ENCODE measurements around the gene NLRC5.

The NLRC5 gene

DNA sequence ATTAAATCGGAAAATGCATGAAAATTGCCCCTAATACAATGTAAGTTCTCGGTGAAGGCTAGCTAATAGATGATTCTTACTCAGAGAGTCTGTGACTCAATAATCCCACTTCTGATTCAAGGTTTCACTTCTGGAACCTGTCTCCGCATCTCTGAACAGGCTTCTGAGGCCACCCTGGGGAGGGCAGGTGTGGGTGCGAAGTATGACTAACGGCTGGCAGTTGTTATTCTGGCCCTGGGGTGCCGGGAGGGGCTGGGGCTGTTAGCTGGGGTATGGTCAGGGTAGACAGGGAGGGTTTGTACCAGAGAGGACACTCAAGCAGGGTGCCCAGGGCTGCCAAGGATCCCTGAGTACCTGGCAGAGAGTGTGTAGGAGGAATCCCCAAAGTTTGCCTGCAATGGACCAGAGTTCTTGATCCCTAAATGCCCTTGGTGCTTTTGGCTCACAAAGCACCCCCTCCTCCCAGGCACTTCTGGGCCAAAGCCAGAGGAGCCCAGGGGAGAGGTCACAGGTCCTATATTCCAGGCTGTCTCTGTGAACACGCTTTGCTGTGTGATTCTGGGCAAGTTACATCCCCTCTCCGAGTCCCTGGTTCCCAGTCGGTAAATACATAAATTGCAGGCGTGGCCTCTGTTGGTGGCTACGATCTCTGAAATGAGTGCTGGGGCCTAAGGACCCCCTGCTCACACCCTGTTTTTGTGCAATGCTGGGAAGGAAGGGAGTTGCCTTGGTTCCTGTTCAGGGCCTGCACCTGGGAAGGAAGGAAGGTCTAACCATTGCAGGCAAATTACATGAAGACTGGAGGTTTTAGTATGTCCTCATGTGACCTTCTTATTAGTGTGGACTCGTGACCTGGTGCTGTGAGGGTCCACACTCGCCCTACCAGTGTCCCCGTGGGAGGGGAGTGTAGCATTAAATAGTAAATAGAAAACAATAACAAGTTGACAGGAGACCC lies 53.1 kb downstream of the NLRC5 start:
- no peaks in the 10 kb centered on the region for H3K9me3 ChIP-seq (replicated peaks; ENCODE audit: insufficient read depth, low read length)
- peak overlapping the region; percentile 47; the same call in 1 of the 2 replicates for H3K9ac ChIP-seq (ENCODE audit: low read length)
- H3K36me3 ChIP-seq (replicated peaks; ENCODE audit: insufficient read depth, low read length): no peaks in the 10 kb centered on the region
- peak overlapping the region; percentile 75 for H3K27ac ChIP-seq (ENCODE audit: low read length)
- H3K79me2 ChIP-seq (ENCODE audit: low read length): no peaks in the 10 kb centered on the region
- H3K4me3 ChIP-seq (ENCODE audit: low read length): peak overlapping the region; percentile 52
- no peaks in the 10 kb centered on the region for H3K27me3 ChIP-seq (replicated peaks; ENCODE audit: insufficient read depth, low read length)
- TF ChIP-seq EZH2phosphoT487 (IDR thresholded peaks at IDR 0.05; ENCODE audit: low read length) (no peak), EZH2 (optimal IDR thresholded peaks at IDR 0.05; ENCODE audit: low read depth, low read length) (no peak)
- TF ChIP-seq, protein P1, sequence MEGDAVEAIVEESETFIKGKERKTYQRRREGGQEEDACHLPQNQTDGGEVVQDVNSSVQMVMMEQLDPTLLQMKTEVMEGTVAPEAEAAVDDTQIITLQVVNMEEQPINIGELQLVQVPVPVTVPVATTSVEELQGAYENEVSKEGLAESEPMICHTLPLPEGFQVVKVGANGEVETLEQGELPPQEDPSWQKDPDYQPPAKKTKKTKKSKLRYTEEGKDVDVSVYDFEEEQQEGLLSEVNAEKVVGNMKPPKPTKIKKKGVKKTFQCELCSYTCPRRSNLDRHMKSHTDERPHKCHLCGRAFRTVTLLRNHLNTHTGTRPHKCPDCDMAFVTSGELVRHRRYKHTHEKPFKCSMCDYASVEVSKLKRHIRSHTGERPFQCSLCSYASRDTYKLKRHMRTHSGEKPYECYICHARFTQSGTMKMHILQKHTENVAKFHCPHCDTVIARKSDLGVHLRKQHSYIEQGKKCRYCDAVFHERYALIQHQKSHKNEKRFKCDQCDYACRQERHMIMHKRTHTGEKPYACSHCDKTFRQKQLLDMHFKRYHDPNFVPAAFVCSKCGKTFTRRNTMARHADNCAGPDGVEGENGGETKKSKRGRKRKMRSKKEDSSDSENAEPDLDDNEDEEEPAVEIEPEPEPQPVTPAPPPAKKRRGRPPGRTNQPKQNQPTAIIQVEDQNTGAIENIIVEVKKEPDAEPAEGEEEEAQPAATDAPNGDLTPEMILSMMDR (IDR thresholded peaks at IDR 0.05; ENCODE audit: low read length): no peak
- H3F3A ChIP-seq (ENCODE audit: insufficient read depth, low read length): peaks cover 24% of the 10 kb centered on the region
- peak overlapping the region; percentile 46 for H2AFZ ChIP-seq (ENCODE audit: low read length)
- no peaks in the 10 kb centered on the region for H3K9me2 ChIP-seq (replicated peaks; ENCODE audit: insufficient read depth, low read length)
- peak overlapping the region; percentile 97 for H3K4me2 ChIP-seq (ENCODE audit: low read depth, low read length)
- H4K20me1 ChIP-seq (ENCODE audit: insufficient read depth, low read length): no peaks in the 10 kb centered on the region
- peak; percentile 86 for DNase-seq
- H3K4me1 ChIP-seq (ENCODE audit: low read length): peaks cover 54% of the 10 kb centered on the region

DNA sequence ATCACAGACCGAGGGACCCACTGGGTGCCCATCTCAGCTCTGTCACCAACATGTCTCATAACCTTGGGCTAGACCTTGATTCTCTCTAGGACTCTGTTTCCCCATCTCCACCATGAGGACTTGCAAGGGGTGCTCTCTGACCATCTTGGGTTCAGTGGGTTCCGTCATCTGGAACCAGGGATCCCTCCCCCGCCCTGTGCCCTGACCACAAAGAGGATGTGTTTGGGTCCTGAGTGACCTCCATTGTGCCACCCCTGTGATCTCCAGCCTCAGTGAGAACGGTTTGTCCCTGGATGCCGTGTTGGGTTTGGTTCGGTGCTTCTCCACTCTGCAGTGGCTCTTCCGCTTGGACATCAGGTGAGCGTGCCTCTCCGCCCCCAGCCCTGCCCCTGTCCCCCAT lies 53.9 kb downstream of the NLRC5 start:
- no peak for DNase-seq
- Histone ChIP-seq H3K4me1 (ENCODE audit: low read length) (peaks cover 62% of the 10 kb centered on the region), H3K4me2 (ENCODE audit: low read depth, low read length) (0 out of 2 replicates have a peak overlapping the region, but pooled peaks have one; percentile 97)

DNA sequence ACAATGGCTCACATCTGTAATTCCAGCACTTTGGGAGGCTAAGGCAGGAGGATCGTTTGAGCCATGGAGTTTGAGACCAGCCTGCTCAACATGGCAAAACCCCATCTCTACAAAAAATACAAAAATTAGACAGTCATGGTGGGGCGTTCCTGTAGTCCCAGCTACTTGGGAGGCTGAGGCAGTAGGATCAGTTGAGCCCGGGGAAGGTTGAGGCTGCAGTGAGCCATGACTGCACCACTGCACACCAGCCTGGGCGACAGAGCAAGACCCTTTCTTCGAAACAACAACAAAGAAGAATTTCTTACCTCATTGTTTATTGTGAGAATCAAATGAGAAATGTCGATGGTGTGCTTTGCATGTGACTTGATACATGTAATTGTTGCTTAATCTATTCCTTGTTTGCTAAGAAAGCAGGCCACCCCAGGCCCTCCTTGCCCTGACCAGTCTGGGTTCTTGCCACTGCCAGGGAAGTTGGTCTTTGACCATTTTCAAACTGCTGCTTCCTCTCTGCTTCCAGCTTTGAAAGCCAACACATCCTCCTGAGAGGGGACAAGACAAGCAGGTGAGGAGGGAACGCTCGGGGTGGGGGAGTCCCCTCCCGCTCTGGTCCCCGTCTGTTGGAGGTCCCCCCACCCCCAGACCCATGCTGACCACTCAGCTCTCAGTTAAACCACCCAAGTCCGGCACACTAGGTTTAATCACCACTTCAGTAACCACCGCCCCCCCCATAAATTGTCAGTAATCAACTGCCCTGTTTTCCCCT lies 55.8 kb downstream of the NLRC5 start:
- H3F3A ChIP-seq (ENCODE audit: insufficient read depth, low read length): peaks cover 27% of the 10 kb centered on the region
- no peak overlapping the region for H2AFZ ChIP-seq (ENCODE audit: low read length)
- no peaks in the 10 kb centered on the region for H3K27me3 ChIP-seq (replicated peaks; ENCODE audit: insufficient read depth, low read length)
- H3K9me3 ChIP-seq (replicated peaks; ENCODE audit: insufficient read depth, low read length): no peaks in the 10 kb centered on the region
- H3K9ac ChIP-seq (ENCODE audit: low read length): no peak overlapping the region
- no peaks in the 10 kb centered on the region for H4K20me1 ChIP-seq (ENCODE audit: insufficient read depth, low read length)
- H3K79me2 ChIP-seq (ENCODE audit: low read length): no peaks in the 10 kb centered on the region
- H3K27ac ChIP-seq (ENCODE audit: low read length): no peak overlapping the region
- no peak overlapping the region for H3K4me3 ChIP-seq (ENCODE audit: low read length)
- H3K36me3 ChIP-seq (replicated peaks; ENCODE audit: insufficient read depth, low read length): no peaks in the 10 kb centered on the region
- H3K4me2 ChIP-seq (ENCODE audit: low read depth, low read length): no peak overlapping the region
- H3K9me2 ChIP-seq (replicated peaks; ENCODE audit: insufficient read depth, low read length): no peaks in the 10 kb centered on the region
- peaks cover 62% of the 10 kb centered on the region for H3K4me1 ChIP-seq (ENCODE audit: low read length)
- DNase-seq: no peak
- TF ChIP-seq EZH2phosphoT487 (IDR thresholded peaks at IDR 0.05; ENCODE audit: low read length): no peak
- TF ChIP-seq, protein P1 (IDR thresholded peaks at IDR 0.05; ENCODE audit: low read length): no peak
- no peak for TF ChIP-seq EZH2 (optimal IDR thresholded peaks at IDR 0.05; ENCODE audit: low read depth, low read length)

More for the DNA sequence above, 53.9 kb downstream of the NLRC5 start:
- no peak overlapping the region for H2AFZ ChIP-seq (ENCODE audit: low read length)
- no peaks in the 10 kb centered on the region for H3K36me3 ChIP-seq (replicated peaks; ENCODE audit: insufficient read depth, low read length)
- H3K9ac ChIP-seq (ENCODE audit: low read length): no peak overlapping the region
- TF ChIP-seq, protein P1 (IDR thresholded peaks at IDR 0.05; ENCODE audit: low read length): no peak
- TF ChIP-seq EZH2 (optimal IDR thresholded peaks at IDR 0.05; ENCODE audit: low read depth, low read length) (no peak), EZH2phosphoT487 (IDR thresholded peaks at IDR 0.05; ENCODE audit: low read length) (no peak)
- peaks cover 29% of the 10 kb centered on the region for H3F3A ChIP-seq (ENCODE audit: insufficient read depth, low read length)
- H3K9me2 ChIP-seq (replicated peaks; ENCODE audit: insufficient read depth, low read length): no peaks in the 10 kb centered on the region
- H3K4me3 ChIP-seq (ENCODE audit: low read length): no peak overlapping the region
- H3K79me2 ChIP-seq (ENCODE audit: low read length): no peaks in the 10 kb centered on the region
- H3K27me3 ChIP-seq (replicated peaks; ENCODE audit: insufficient read depth, low read length): no peaks in the 10 kb centered on the region
- H3K9me3 ChIP-seq (replicated peaks; ENCODE audit: insufficient read depth, low read length): no peaks in the 10 kb centered on the region
- no peaks in the 10 kb centered on the region for H4K20me1 ChIP-seq (ENCODE audit: insufficient read depth, low read length)
- H3K27ac ChIP-seq (ENCODE audit: low read length): no peak overlapping the region
